GM10266 (cell line): ENCODE data around the gene GPC3.

Experiments used
- DNase-seq: peaks from one replicate; pipeline ENCODE4 v3.0.0; 2012; ENCODE audit errors: extremely low spot score
- TF ChIP-seq, protein P1 (sequence below): IDR thresholded peaks from 2 replicates; pipeline ENCODE4 v1.5.1; 2012; ENCODE audit warnings: mild to moderate bottlenecking, low read depth; ENCODE audit not compliant: control insufficient read depth, insufficient read depth; ENCODE audit errors: missing control alignments

GPC3 gene

DNA sequence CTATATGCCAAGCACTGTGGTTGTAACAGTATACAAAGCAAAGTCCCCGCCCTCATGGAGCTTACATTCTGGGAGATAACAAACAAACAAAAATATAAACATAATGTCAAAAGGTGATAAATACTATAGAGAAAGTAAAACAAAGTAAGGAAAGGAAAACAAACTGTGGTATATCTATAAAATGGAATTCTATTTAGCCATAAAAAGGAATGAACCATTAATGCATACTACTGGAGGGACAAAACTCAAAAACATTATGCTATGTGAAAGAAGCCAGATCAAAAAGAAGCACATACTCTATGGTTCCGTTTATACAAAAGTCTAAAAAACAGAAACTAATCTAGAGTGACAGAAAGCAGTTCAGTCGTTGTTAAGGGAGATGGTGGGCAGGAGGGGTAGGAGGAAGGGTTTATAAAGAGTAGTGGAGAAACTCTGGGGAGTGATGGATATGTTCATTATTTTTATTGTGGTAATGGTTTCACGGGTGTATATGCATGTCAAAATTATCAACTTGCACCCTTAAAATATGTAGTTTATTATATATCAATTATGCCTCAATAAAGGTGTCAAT, 31.5 kb downstream of the GPC3 start:
- no peak for DNase-seq
- TF ChIP-seq, protein P1, sequence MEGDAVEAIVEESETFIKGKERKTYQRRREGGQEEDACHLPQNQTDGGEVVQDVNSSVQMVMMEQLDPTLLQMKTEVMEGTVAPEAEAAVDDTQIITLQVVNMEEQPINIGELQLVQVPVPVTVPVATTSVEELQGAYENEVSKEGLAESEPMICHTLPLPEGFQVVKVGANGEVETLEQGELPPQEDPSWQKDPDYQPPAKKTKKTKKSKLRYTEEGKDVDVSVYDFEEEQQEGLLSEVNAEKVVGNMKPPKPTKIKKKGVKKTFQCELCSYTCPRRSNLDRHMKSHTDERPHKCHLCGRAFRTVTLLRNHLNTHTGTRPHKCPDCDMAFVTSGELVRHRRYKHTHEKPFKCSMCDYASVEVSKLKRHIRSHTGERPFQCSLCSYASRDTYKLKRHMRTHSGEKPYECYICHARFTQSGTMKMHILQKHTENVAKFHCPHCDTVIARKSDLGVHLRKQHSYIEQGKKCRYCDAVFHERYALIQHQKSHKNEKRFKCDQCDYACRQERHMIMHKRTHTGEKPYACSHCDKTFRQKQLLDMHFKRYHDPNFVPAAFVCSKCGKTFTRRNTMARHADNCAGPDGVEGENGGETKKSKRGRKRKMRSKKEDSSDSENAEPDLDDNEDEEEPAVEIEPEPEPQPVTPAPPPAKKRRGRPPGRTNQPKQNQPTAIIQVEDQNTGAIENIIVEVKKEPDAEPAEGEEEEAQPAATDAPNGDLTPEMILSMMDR: no peak

DNA sequence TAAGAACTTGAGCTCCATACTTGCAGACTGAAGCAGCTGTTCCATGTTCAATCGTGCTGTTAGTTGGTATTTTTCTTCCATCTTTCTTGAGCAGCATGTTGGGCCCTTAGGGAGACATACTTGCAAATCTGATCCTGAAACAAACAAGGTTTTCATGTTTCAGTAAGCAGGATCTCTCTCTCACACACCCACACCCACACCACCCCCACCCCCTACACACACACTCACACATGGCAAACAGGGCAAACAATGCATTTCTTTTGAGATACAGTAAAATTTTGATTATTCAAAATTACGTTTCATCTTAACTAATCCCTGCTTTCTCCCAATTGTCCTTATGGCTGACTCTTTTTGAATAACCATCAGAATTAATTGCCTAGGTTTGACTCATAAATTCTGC, 32.3 kb downstream of the GPC3 start:
- TF ChIP-seq, protein P1: no peak
- no peak for DNase-seq

DNA sequence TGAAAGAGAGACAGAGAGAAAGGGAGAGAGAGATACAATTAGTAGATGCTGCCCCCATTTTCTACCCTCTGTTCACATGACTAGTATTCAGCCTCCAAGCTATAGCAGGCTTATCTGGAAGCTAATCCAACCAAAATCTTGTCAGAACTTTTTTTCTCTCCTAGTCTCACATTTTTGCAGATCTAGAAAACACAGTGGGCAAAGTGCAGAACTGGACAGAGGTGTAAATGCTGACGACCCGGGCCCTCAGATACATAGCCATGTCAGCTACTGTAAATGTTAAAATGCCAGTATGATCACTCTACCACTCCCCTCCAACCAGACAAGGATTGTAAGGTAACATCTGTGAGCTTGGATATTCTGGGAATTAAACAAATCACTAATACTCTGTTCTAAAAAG, 34.3 kb downstream of the GPC3 start:
- no peak for DNase-seq
- TF ChIP-seq, protein P1: no peak

DNA sequence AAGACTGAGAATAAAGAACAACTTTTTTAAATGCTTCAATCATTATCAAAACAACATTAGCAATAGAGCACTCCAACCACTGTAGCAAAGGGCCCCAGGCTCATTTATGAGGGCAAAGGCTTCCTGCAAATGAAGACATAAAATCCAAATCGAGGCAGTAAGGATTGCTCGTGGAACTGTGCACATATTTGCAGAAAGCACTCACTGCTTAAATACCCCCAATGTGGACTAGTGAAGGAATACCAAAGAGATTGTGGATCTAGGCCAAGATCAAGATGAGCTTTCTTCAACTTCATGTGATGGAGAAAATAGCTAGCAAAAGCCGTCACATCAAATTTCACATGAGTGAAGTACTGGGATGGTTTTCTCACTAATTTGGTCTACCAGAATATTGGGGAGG, 35.2 kb downstream of the GPC3 start:
- TF ChIP-seq, protein P1: no peak

DNA sequence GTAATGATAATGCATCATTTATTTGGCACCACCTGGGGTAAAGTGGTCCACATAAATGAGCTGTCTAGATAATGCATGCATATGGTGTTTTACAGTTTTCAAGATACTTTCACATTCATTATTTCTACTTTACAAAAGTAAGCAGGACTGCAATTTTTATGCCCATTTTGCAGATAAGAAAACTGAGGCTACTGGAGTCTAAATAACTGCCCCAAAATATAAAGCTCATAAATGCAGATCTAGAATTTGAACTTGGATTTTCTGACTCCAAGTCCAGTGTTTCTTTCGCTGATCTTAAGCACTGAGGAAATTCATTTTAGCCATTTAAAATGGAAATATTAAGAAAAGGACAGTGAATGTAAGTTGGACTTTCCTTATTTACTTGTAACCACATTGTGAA, 36.5 kb downstream of the GPC3 start:
- TF ChIP-seq, protein P1: no peak
- DNase-seq: no peak

More for the DNA sequence above, 35.2 kb downstream of the GPC3 start:
- no peak for DNase-seq

DNA sequence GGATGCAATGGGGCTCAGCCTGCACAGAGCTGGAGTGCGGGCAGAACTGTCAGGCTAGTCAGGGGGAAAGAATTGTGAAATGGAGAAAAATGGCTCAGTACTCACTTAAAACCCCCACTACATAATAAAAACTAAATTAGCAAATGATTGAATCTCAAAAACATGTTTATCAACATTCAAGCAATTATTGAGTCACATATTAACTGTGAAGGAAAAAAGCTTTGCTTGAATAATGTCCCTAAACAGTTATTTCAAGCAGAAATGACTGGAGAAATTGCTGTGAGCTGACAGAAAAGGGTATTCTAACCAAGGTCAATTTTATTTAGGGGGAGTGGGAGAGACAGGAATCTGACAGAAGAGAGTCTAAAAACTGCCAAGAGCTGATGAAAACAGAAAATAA, 37.4 kb downstream of the GPC3 start:
- TF ChIP-seq, protein P1: no peak
- no peak for DNase-seq

DNA sequence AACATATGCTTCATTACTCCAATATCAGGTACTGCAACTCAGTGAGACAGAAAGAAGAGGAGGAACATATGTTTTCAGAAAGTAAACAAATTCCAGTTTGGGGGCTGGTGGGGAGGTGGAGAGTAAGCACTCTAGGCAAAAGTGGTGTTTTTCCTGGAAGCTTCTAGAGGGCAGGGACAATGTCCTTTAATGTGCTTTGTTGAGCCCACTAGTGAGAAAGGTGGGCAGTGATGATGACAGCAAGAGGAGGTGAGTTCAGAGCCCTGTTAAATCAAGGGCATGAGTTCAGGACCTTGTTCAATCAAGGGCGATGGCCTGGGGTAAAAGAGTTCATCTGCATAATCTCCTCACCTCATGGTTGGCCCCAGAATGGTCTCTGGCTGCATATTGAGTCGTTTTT, 38.4 kb downstream of the GPC3 start:
- no peak for DNase-seq
- TF ChIP-seq, protein P1: no peak
